GM18520 (cell line): ENCODE results near the gene GH1.
"Not testable (repeated sequence)": the region's sequence is repeated elsewhere in the genome, so short reads cannot be mapped to it uniquely, and the experiment has no call there.

Source experiments
- ATAC-seq: cut with Tn5 transposase; IDR thresholded peaks from one replicate; pipeline ENCODE4 v1.9.1; 2021; ENCODE audit not compliant: unreplicated experiment

GH1 gene

GRCh38 chr17:63869491-63870291, 48.9 kb downstream of the GH1 start:
- not testable (repeated sequence) for ATAC-seq
